ENCODE data around the gene CNOT3.

DNA sequence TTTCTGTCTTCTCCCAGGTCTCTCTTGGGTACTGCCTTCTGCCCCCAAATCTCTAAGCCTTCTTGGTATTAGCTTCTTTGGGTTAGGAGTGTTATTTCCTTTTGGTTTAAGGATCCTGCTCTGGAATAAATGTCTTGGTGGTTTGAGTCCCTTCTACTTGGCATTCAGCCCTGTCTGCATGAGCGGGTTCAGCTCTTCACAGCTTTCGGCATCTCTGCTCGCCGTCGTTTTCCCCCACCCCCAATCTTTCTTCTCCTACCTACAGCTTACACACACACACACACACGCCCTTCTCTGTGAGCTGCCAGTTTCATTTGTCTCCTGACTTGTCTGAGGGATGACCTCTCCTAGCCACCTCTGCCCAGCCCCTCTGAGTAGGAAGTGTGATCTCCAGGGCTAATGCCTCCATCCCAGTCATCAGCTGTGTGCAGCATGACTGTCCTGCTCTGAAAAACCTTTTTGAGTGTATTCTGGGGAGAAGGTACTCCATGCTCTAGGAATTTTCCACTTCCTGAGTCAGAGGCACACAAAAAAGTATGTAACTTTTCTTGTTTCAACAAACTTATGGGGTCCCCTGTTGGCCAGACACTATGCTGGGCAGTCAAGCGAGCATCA is 4.7 kb downstream of the CNOT3 start:
- TF ChIP-seq, protein P1, sequence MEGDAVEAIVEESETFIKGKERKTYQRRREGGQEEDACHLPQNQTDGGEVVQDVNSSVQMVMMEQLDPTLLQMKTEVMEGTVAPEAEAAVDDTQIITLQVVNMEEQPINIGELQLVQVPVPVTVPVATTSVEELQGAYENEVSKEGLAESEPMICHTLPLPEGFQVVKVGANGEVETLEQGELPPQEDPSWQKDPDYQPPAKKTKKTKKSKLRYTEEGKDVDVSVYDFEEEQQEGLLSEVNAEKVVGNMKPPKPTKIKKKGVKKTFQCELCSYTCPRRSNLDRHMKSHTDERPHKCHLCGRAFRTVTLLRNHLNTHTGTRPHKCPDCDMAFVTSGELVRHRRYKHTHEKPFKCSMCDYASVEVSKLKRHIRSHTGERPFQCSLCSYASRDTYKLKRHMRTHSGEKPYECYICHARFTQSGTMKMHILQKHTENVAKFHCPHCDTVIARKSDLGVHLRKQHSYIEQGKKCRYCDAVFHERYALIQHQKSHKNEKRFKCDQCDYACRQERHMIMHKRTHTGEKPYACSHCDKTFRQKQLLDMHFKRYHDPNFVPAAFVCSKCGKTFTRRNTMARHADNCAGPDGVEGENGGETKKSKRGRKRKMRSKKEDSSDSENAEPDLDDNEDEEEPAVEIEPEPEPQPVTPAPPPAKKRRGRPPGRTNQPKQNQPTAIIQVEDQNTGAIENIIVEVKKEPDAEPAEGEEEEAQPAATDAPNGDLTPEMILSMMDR (IDR thresholded peaks at IDR 0.05) = no peak
- TF ChIP-seq POLR2A (IDR thresholded peaks at IDR 0.05) = no peak

All from lower leg skin (tissue), 3 donors.